Cardiac septum (tissue), 1 donor: ENCODE measurements around the gene LPP. TPM values are rescaled to one million over a fixed set of nuclear protein-coding genes. Genes with fewer than 3 reads are reported as not detected.

Experiments
- DNase-seq: peaks from one replicate; pipeline ENCODE4 v3.0.0-alpha.2; 2020; ENCODE audit warnings: low spot score
- intact Hi-C: fragments of 100-400 bp; cut with DNase I; formaldehyde crosslinking; loops from one replicate; pipeline ENCODE4 v1.14.0; 2022
- total RNA-seq: library from RNA; stranded (reverse); fragmentation: NEBNext Ultra II Directional; extraction: Animal tissue kit (Norgen Biotek cat#: 25700); gene quantifications from one replicate; pipeline ENCODE4 v1.2.1, GENCODE V29; 2021
- donor health status: DM: no; HTN: no; CAD: no.

LPP gene
- total RNA-seq, 1 donor from 2014 or later, result 145 TPM

- DNase-seq, result no peak
These were observed 747.2 kb downstream of the LPP start for GRCh38 chr3:188901126-188901525.

DNA sequence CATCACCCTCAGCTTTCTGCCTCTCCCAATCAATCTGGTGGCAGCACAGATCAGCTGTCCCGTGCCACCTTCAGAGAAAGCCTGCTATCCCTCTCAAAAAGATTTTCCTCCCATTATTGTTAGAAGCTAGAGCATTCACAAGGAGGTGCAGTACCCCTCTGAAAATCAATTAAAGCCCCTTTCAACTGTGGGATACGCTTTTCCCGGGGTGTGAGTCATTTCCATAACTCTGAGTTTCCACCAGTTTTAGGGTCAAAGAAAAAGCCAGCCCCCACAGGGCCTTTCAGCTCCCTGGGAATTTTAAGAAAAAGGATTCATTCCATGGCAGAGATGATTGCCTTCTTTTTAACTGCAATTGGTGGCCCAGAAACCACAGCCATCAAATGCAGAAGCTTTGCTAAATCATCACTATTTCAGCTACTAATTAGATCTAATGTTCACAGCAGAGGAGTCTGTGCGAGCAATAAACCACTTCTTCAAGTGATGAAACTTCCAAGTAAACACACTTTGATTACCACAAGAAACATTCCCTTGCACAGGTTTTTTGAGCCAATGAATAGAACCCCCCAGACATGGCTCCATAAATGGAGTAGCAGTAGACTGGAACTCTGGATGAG, 747.8 kb downstream of the LPP start:
- intact Hi-C loops, result no loop called here
- DNase-seq, result no peak

More at GRCh38 chr3:188901126-188901525, 747.2 kb downstream of the LPP start:
- intact Hi-C loops, result no loop called here

- no peak for DNase-seq
- intact Hi-C loops, result no loop called here
These were observed 750.7 kb downstream of the LPP start for GRCh38 chr3:188904670-188905069.

DNA sequence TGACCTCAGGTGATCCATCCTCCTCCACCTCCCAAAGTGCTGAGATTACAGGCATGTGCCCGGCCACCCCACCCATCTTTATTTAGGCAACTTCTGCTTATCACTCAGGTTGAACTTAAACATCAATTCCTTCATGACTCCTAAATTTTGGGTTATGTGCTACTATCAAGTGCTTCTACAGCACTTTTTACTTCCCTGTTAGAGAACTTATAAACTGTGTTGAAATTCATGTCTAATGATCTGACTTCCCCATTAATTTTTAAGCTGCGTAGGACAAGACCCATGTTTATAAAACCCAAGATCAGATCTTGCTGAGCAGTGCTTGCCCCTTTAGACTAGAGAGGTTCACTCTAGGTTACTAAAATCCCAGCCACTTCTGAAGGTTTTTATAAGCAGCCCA, 751.6 kb downstream of the LPP start:
- no peak for DNase-seq

DNA sequence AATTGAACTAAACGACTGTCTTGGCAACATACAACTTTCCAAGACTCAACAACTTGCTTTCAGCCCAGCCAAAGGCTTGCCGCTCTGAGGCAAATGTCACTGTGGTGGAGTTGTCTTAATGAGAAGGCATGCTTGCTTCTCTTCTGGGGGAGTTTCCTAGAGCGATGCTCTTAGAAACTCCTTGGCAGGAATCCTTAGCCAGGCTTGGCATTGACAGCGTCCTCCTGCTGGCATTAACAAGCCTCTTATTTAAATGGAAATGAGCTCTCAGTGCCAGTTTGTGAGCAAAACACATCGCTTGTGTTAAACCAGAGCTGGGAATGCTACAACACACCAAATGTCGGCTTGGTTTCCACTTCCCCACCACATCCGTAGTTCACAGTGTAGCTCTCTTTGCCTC, 752.3 kb downstream of the LPP start:
- DNase-seq, result no peak
- intact Hi-C loops, result no loop called here

More for the DNA sequence above, 751.6 kb downstream of the LPP start:
- intact Hi-C loops, result no loop called here

DNA sequence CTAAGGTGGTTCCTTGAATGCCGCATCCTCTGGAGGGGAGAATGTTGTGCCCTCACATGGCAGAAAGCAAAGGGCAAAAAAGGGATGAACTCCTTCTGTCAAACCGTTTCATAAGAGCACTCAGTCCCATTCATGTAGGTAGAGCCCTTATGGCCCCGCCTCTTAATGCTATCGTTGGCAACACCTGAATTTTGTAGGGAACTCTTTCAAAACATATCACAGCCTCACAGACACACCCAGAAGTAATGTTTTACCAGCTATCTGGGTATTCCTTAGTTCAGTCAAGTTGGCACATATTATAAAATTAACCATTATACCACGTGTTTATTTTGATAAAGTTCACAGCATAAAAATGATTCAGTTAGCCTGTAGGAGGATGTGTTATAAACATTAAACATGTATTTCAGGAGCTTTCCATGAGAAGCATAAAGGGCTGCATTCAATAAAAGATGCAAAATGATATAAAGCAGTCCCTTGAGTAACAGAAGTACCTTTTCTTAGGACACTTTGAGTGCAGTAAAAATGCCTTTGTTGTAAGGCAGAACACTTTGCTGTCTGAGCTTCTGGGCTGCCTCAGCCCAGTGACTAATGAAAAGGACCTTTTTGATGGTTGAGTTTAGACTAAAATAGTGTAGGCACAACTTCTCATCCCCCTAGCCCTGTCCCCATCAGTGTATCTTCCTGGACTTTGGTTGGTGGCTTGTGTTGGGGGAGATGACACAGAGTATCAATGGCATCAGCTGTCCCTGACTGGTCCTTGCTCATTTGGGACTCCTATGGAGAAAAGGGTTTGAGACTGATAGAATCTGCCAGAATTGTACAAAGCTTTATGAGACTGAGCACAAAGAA, 754.3 kb downstream of the LPP start:
- intact Hi-C loops, result no loop called here
- no peak for DNase-seq

DNA sequence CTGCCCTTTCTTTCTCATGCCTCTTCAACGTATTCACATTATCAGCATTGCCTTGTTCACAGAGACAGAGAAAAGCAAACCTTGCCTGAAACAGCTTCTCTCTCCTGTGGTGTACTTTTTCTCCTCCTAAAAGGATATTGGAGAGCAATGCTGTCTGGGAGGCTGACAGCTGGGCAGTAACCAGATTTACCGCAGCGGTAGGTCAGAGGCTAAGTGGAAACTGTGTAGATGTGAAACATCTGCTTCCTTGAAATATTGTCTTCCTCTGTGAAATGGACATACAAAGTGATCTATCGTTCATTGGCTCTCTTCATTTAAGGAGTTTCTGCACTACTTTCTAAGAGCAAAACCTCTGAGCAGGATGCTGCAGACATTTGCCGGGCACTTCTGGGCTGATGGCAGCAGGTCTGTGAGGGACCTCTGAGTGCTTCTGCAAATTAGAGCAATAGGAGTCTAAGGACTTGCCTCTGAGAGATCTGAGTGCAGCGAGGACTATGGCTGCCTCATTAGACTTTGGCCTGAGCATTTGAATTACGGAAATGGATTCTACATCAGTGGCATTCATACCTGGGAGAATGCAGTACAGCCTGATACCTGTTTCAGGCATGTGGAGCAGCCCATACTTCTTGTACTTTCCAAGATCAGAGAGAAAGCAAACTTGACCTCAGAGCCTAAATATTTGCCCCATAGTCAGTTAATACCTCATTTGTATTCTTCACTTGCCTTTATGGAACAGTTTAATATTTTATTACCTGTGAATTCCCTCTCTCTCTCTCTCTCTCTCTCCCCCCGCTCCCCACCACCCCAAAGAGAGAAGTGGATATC, 757.3 kb downstream of the LPP start:
- no peak for DNase-seq
- intact Hi-C loops, result no loop called here

DNA sequence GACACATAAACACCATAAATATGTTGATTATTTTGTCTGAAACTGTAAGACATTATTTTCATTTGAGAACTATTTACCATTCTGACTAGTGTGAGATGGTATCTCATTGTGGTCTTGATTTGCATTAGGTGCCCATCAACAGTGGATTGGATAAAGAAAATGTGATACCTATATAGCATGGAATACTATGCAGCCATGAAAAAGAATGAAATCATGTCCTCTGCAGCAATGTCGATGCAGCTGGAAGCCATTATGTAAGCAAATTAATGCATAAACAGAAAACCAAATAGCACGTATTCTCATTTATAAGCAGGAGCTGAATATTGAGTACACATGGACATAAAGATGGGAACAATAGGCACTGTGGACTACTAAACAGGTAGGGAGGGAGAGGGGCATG, 759.1 kb downstream of the LPP start:
- DNase-seq, result no peak
- intact Hi-C loops, result no loop called here

GRCh38 chr3:188914552-188914951, 760.6 kb downstream of the LPP start:
- DNase-seq, result no peak
- intact Hi-C loops, result no loop called here

GRCh38 chr3:188915127-188915526, 761.2 kb downstream of the LPP start:
- no peak for DNase-seq
- intact Hi-C loops, result no loop called here

DNA sequence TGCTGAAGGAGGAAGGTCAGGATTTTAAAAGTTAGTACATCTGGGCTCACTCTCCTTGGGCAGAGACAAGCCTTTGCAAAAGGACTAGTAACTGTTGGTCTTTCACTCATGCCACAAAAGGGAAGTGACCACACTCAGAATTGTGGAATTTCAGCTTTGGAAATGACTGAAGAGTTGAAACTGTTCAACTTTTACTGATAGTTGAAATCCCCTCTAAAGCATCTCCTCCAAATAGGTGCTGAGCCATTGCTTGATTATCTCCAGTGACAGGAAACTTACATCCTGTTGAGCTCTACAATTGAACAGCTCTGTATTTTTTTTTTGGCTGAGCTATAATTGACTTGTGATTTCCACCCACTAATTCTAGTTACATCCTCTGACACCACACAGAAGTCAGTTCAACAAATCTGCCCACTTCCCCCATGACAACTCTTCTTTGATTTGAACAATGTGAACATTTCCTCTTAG, 763.0 kb downstream of the LPP start:
- DNase-seq, result no peak
- intact Hi-C loops, result no loop called here

DNA sequence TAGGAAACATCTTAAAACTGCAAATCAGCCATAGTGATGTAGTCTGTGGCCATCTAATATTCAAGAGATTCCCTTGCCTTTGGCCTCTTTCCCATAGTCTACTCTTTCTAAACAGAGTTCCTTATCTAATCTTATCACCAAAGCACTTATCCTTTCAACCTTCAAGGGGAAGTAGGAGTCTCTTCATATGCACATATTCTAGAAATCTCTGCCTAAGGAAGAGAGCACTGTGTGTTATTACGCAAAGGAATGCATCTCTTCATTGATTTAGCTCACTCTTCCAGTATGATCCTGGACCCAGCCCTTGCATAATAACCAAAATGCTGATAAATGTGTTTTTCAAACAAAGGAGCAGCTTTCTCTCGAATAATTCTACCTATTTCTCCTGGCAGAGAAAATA, 764.1 kb downstream of the LPP start:
- intact Hi-C loops, result no loop called here
- no peak for DNase-seq

DNA sequence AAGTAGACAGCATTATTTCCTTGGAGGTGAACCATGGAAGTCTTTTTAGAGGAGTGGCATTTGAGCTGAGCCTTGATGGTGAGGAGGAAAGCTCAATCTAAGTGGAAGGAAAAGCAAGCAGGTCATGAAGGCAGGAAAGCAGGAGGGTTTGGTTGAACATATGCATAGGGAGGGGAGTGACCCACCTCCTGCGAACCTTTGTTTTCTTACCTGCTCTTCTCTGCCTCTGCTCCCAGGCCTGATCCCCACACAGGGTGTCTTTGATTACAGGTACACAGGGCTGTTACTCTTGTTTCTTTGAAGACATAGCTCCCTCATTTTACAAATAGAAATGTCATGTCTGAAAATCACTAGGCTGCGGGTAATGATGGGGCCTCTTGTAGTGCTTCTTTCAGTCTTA, 769.7 kb downstream of the LPP start:
- intact Hi-C loops, result no loop called here
- DNase-seq, result no peak

DNA sequence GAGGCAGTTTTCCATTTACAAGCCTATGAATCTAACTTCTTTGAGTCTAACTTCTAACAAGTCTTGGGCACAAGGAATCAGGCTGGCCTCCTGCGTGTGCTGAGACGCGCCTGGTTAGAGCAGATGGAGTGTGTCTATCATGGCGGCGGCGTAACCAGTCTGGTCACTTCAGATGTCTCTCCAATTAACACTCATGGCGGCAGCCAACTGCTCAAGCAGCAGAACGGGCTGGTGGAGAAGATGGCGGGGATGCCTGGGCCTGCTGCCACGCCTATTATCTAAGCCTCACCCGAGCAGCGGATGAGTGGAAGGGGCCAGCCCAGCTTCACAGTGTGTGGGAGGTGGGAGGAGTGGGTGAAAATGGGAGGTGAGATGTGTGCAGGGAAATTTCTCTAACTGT, 771.4 kb downstream of the LPP start:
- intact Hi-C loops, result no loop called here

DNA sequence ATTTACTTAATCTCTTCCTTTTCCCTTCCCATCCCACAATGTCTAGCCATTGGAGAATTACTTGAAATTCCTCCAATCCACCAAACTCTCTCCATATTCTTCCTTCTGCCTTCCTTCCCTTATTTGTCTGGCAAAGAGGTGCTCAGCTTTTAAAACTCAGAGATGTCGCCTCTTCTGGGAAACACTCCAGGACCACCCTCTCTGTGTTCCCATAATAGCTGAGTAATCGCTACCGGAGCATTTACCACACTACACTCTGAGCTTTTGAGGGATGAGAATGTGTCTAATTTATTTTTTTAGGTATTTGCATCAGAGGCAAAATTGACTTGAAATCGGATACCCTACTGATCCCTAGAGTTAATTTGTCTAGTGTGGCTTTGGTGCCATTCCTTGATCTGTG, 772.2 kb downstream of the LPP start:
- intact Hi-C loops, result no loop called here
- no peak for DNase-seq

More for the DNA sequence above, 771.4 kb downstream of the LPP start:
- no peak for DNase-seq

DNA sequence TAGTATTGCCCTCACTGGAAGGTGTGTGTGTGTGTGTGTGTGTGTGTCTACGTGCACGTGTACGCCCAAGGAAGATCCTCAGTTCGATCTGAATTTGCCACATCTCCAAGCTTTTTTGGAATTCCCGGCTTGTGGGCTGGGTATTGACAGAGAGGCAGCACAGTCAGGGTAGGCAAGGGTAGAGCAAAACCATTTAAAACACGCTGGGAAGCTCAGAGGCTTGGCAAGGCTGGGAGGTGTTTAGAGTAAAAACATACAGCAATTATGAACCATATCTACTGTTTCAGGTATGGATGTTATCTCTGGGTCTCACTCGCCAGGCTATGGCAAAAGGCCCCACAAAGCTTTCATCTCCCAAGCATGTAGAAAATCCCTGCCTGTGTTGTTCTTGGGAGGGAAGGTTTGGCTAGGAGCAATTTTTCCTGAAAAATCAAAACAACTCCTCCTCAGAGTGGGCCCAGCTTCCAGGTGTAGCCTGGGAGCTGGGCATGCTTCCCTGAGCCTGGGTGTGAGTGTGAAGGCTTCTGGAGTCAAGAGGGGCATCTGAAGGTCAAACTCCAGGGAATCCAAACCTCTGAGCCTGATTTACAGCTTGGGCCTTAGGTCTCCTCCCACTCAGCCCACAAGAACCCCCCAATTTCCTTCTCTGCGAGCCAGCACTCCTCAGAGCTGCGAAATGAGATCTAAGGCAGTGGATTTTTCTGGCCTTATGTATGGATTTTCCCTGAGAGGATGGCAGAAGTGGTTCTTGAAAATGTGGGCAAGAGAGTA, 773.0 kb downstream of the LPP start:
- intact Hi-C loops, result no loop called here
- no peak for DNase-seq

GRCh38 chr3:188927971-188928370, 774.0 kb downstream of the LPP start:
- DNase-seq, result no peak

GRCh38 chr3:188929137-188929536, 775.2 kb downstream of the LPP start:
- DNase-seq, result no peak
- intact Hi-C loops, result no loop called here

More at GRCh38 chr3:188927971-188928370, 774.0 kb downstream of the LPP start:
- intact Hi-C loops, result no loop called here

DNA sequence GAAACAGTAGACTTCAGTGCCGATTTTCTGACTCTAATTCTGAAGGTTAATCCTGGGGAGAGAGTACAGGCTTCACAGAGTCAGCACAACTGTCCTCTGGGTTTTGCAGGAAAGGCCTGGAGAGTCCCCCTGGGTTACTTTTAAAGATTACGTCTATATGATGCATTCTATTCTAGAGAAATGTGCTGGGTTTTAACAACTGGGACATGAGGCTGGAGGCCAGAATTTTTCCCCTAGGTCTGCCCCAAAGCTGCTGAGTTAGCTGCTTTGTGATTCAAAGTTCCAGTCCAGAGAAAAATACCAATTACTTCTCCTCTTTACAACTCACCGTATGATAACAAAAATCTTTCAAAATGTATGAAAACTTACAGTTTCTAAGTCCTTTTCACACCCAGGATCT, 777.1 kb downstream of the LPP start:
- intact Hi-C loops, result no loop called here
- DNase-seq, result no peak

GRCh38 chr3:188931531-188931930, 777.6 kb downstream of the LPP start:
- intact Hi-C loops, result no loop called here
- DNase-seq, result no peak
